ENCODE data around the gene LFNG. TPM values are rescaled to one million over a fixed set of nuclear protein-coding genes. Genes with fewer than 3 reads are reported as not detected.
"Not testable (repeated sequence)": the region's sequence is repeated elsewhere in the genome, so short reads cannot be mapped to it uniquely, and the experiment has no call there.

The LFNG gene
- polyA plus RNA-seq, 6 donors from 2014 or later = 0.59 to 4.0 (median 2.2) TPM

GRCh38 chr7:2544541-2545188 is 25.1 kb downstream of the LFNG start:
- Mint-ChIP-seq H3K9me3 (no peaks in the 10 kb centered on the region), H3K27me3 (no peaks in the 10 kb centered on the region), H3K4me1 (peaks cover 12 to 16% (median 15%) of the 10 kb centered on the region in 3 donors), H3K4me3 (peak overlapping the region in 1 of 8 donors; percentile 54), H3K36me3 (no peaks in the 10 kb centered on the region), H3K27ac (peak overlapping the region in 5 of 6 donors; percentile 22 to 89 (median 70))
- ATAC-seq (ENCODE audit: low read depth in 2 of 2) (no peak), DNase-seq (no peak)

- no peak overlapping the region for H3K27ac Mint-ChIP-seq
- H3K27me3 Mint-ChIP-seq = no peaks in the 10 kb centered on the region
- H3K4me1 Mint-ChIP-seq = peaks cover 19 to 21% (median 19%) of the 10 kb centered on the region in 3 donors
- H3K36me3 Mint-ChIP-seq = peaks cover 4 to 5% of the 10 kb centered on the region in 2 donors
- H3K9me3 Mint-ChIP-seq = no peaks in the 10 kb centered on the region
- H3K4me3 Mint-ChIP-seq = peak overlapping the region in 1 of 8 donors; percentile 41
- no peak for ATAC-seq (ENCODE audit: low read depth in 2 of 2)
- no peak for DNase-seq
Measured at GRCh38 chr7:2545746-2546425, 26.3 kb downstream of the LFNG start.

GRCh38 chr7:2546776-2547586 is 27.4 kb downstream of the LFNG start:
- H3K27me3 Mint-ChIP-seq = no peaks in the 10 kb centered on the region
- H3K36me3 Mint-ChIP-seq = peaks cover 4 to 5% of the 10 kb centered on the region in 2 donors
- H3K27ac Mint-ChIP-seq = peak overlapping the region in 1 of 6 donors; percentile 34
- DNase-seq (no peak), ATAC-seq (ENCODE audit: low read depth in 2 of 2) (no peak)
- no peaks in the 10 kb centered on the region for H3K9me3 Mint-ChIP-seq
- H3K4me3 Mint-ChIP-seq = no peak overlapping the region
- H3K4me1 Mint-ChIP-seq = peaks cover 19 to 23% (median 20%) of the 10 kb centered on the region in 3 donors

GRCh38 chr7:2551418-2551817 is 31.8 kb downstream of the LFNG start:
- Mint-ChIP-seq H3K4me1 (peaks cover 21 to 40% (median 33%) of the 10 kb centered on the region in 3 donors), H3K36me3 (peaks cover 4 to 5% of the 10 kb centered on the region in 2 donors), H3K27me3 (no peaks in the 10 kb centered on the region), H3K4me3 (peak overlapping the region in 1 of 8 donors; percentile 18), H3K9me3 (no peaks in the 10 kb centered on the region), H3K27ac (no peak overlapping the region)
- ATAC-seq (ENCODE audit: low read depth in 2 of 2) (no peak), DNase-seq (no peak)

GRCh38 chr7:2553108-2553507 is 33.5 kb downstream of the LFNG start:
- H3K4me3 Mint-ChIP-seq = peak overlapping the region in 6 of 8 donors; percentile 23 to 94 (median 88)
- no peaks in the 10 kb centered on the region for H3K9me3 Mint-ChIP-seq
- H3K4me1 Mint-ChIP-seq = peaks cover 22 to 47% (median 34%) of the 10 kb centered on the region in 3 donors

GRCh38 chr7:2553831-2554581 is 34.4 kb downstream of the LFNG start:
- Mint-ChIP-seq H3K4me1 (peaks cover 21 to 53% (median 38%) of the 10 kb centered on the region in 3 donors), H3K27ac (peak overlapping the region; percentile 30 to 91 (median 76)), H3K9me3 (no peaks in the 10 kb centered on the region), H3K36me3 (peaks cover 4 to 5% of the 10 kb centered on the region in 2 donors), H3K4me3 (peak overlapping the region; percentile 87 to 94 (median 90)), H3K27me3 (no peaks in the 10 kb centered on the region)
- DNase-seq (no peak), ATAC-seq (ENCODE audit: low read depth in 2 of 2) (no peak)

More at GRCh38 chr7:2553108-2553507, 33.5 kb downstream of the LFNG start:
- no peaks in the 10 kb centered on the region for H3K27me3 Mint-ChIP-seq
- ATAC-seq (ENCODE audit: low read depth in 2 of 2) = no peak
- H3K36me3 Mint-ChIP-seq = peaks cover 4 to 5% of the 10 kb centered on the region in 2 donors
- no peak for DNase-seq
- H3K27ac Mint-ChIP-seq = peak overlapping the region in 3 of 6 donors; percentile 30 to 49 (median 47)

- H3K4me1 Mint-ChIP-seq = peaks cover 16 to 53% (median 38%) of the 10 kb centered on the region in 3 donors
- peak overlapping the region; percentile 87 to 94 (median 90) for H3K4me3 Mint-ChIP-seq
- H3K36me3 Mint-ChIP-seq = peaks cover 4 to 5% of the 10 kb centered on the region in 2 donors
- peak overlapping the region in 5 of 6 donors; percentile 30 to 97 (median 90) for H3K27ac Mint-ChIP-seq
- DNase-seq = no peak
- no peaks in the 10 kb centered on the region for H3K9me3 Mint-ChIP-seq
- no peaks in the 10 kb centered on the region for H3K27me3 Mint-ChIP-seq
- no peak for ATAC-seq (ENCODE audit: low read depth in 2 of 2)
Measured at GRCh38 chr7:2554661-2555111, 35.1 kb downstream of the LFNG start.

GRCh38 chr7:2555121-2556052 is 35.8 kb downstream of the LFNG start, which contains the start of gene BRAT1:
TSS of gene BRAT1 (minus strand) at chr7:2555524. CDS start at chr7:2554431, 1,093 bp downstream.
- Mint-ChIP-seq H3K27me3 (no peaks in the 10 kb centered on the region), H3K27ac (peak within 1 kb of the TSS; percentile 90 to 97 (median 93)), H3K36me3 (peaks cover 2 to 4% of the 10 kb centered on the region in 2 donors), H3K4me3 (peak within 1 kb of the TSS; percentile 87 to 94 (median 90)), H3K4me1 (peaks cover 15 to 56% (median 41%) of the 10 kb centered on the region in 3 donors), H3K9me3 (no peaks in the 10 kb centered on the region)
- peak; percentile 80 for ATAC-seq (ENCODE audit: low read depth in 2 of 2)
- DNase-seq = peak; percentile 90

- peak; percentile 89 for DNase-seq
- H3K9me3 Mint-ChIP-seq = no peaks in the 10 kb centered on the region
- no peaks in the 10 kb centered on the region for H3K27me3 Mint-ChIP-seq
- H3K27ac Mint-ChIP-seq = peak within 1 kb of the TSS in 5 of 6 donors; percentile 9 to 84 (median 60)
- H3K36me3 Mint-ChIP-seq = no peaks in the 10 kb centered on the region
- peak within 1 kb of the TSS; percentile 70 to 91 (median 79) for H3K4me3 Mint-ChIP-seq
- peak; percentile 48 to 49 for ATAC-seq (ENCODE audit: low read depth in 2 of 2)
- peaks cover 17 to 36% (median 35%) of the 10 kb centered on the region in 3 donors for H3K4me1 Mint-ChIP-seq
Measured at GRCh38 chr7:2558629-2559282, 39.2 kb downstream of the LFNG start, which contains the start of gene IQCE. TSS of gene IQCE (plus strand) at chr7:2558979. CDS start at chr7:2559182, 203 bp downstream.

- ATAC-seq (ENCODE audit: low read depth in 2 of 2) (no peak), DNase-seq (no peak)
- H3K4me1 Mint-ChIP-seq = peaks cover 11 to 30% (median 29%) of the 10 kb centered on the region in 3 donors
- no peaks in the 10 kb centered on the region for H3K9me3 Mint-ChIP-seq
- H3K4me3 Mint-ChIP-seq = peak overlapping the region; percentile 66 to 91 (median 75)
- H3K27ac Mint-ChIP-seq = peak overlapping the region in 2 of 6 donors; percentile 39 to 54
- no peaks in the 10 kb centered on the region for H3K27me3 Mint-ChIP-seq
- H3K36me3 Mint-ChIP-seq = no peaks in the 10 kb centered on the region
Measured at GRCh38 chr7:2559283-2559950, 39.8 kb downstream of the LFNG start.

- H3K27ac Mint-ChIP-seq, H3K4me3 Mint-ChIP-seq, H3K36me3 Mint-ChIP-seq: not testable (repeated sequence)
Measured at GRCh38 chr7:2563955-2564354, 44.4 kb downstream of the LFNG start.

More at GRCh38 chr7:2563955-2564354, 44.4 kb downstream of the LFNG start:
- not testable (repeated sequence) for H3K27me3 Mint-ChIP-seq; ATAC-seq (ENCODE audit: low read depth in 2 of 2); H3K9me3 Mint-ChIP-seq; DNase-seq
- peaks cover 9 to 19% (median 15%) of the 10 kb centered on the region in 3 donors for H3K4me1 Mint-ChIP-seq
